Jurkat, Clone E6-1 (cell line): ENCODE measurements around the gene ITGA6.
"Not testable (repeated sequence)": the region's sequence is repeated elsewhere in the genome, so short reads cannot be mapped to it uniquely, and the experiment has no call there.

Experiments used
- DNase-seq: peaks from one replicate; pipeline ENCODE4 v3.0.0-alpha.2; 2011; ENCODE audit warnings: low read depth, low spot score
- H3K4me3 ChIP-seq: 2 replicates; pipeline ENCODE4 v1.5.1; 2011; ENCODE audit warnings: mild to moderate bottlenecking, low read length, control low read depth, moderate library complexity

The ITGA6 gene

DNA sequence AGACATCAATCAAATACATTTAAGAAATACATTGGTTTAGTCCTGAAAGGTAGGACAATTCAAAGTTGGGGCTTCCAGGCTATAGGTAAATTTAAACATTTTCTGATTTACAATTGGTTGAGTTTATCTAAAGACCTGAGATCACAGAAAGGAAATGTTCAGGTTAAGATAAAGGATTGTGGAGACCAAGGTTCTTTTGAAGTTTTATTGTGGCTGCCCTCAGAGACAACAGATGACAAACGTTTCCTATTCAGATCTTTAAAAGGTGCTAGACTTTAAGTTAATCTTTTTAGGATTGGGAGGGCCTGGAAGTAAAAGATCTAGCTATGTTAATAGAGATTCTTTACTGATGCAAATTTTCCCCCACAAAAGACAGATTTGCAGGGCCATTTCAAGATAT, 122.4 kb downstream of the ITGA6 start:
- DNase-seq: peak; percentile 87
- H3K4me3 ChIP-seq: not testable (repeated sequence)

DNA sequence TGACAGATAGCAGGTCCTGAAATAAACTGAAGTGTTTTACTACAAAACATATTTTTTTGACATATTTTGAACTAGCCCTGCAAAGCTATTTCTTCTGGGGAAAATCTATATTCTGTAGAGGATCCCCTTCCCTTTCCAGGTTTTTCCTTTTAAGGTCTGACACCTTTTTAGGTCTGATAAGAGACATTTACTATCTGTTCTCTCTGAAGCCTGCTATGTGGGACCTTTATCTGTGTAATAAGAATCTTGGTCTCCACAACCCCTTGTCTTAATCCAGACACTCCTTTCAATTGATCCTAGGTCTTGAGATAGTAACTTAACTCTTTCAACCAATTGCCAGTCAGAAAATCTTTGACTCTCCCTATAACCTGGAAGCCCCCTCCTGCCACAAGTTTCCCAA, 123.0 kb downstream of the ITGA6 start:
- no peak overlapping the region for H3K4me3 ChIP-seq
- no peak for DNase-seq

DNA sequence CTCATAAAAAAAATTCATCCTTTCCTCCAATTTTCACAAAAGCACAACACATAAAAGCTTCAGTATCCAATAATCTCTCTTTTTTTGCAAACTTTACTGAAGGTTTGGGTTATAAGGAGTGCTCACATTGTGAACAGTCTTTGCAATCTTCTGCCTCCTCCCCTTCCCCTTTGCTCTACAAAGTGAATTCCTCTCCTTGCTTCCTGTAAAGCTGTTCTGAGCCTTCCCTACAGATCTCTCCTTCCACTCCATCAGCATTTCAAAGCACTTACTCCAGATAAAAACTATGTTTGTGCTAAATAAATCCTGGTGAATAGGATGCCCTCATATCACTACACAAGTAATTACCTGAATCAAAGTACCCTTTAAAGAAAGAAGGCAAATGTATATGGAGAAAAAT, 123.9 kb downstream of the ITGA6 start:
- H3K4me3 ChIP-seq: no peak overlapping the region
- no peak for DNase-seq

DNA sequence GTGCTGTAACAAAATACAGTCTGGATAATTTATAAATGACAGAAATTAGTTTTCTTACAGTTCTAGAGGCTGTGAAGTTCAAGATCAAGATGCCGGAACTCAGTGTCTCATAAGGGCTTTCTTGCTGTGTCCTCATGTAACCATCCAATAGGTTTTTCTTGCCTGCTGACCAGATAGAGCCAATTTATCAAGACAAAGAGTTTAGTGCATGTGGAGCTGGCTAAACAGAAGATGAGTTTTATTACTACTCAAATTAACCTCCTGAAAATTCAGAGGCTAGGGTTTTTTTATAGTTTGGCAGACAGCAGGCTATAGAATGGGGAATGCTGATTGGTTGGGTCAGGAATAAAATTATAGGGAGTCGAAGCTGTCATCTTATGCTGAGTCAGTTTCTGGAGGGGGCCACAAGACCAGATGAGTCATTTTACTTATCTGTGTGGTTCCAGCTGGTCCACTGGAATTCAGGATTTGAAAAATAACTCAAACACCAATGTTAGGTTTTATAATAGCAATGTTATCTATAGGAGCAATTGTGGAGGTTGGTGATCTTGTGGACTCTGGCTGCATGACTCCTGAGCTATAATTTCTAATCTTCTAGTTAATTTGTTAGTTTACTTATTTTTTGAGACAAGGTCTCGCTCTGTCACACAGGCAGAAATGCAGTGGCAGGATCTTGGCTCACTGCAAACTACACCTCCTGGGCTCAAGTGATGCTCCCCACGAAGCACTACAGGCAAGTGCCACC, 125.3 kb downstream of the ITGA6 start:
- H3K4me3 ChIP-seq: no peak overlapping the region
- DNase-seq: no peak

DNA sequence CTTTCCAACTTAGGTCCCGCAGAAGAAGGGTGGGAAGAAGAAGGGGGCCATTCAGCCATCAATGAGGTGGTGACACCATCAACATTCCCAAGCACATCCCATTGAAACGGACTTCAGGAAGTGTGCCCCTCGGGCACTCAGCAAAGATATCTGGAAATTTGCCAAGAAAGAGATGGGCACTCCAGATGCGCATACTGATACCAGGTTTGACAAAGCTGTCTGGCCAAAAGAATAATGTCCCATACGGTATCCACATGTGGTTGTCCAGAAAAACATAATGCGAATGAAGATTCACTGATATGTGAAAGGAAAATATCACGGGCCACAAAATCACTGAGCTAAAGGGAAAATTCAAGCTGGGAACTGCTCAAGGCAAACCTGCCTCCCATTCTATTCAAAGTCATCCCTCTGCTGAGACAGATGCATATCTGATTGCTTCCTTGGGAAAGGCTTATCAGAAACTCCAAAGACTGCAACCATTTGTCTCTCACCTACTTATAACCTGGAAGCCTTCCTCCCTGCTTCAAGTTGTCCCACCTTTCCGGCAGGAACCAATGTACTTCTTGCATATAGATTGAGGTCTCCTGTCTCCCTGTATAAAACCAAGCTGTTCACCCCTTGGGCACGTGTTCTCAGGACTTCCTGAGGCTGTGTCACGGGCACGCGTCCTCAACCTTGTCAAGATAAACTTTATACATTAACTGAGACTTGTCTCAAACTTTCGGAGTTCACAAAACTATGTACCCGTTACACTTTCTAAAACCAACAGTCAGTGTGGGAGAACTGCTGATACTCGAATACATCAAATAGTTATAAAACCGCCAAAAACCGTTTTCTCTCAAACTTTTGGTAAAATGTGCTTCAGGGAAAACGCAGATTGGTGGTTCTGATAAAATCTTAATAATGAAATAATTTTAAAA, 127.2 kb downstream of the ITGA6 start:
- H3K4me3 ChIP-seq: peak overlapping the region; percentile 80
- DNase-seq: no peak

DNA sequence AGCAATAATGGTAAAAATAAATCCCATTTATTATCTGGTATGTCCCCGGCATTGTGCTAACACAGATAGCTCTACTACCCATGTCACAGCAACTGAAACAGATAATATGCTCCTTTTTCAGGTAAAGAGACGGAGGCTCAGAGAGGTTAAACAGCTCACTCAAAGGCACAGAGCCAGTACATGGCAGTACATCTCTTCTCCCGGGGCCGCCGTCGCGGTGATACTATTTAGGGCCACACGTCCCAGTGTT, 127.8 kb downstream of the ITGA6 start:
- no peak for DNase-seq

More for the DNA sequence above, 127.8 kb downstream of the ITGA6 start:
- H3K4me3 ChIP-seq: peak overlapping the region; percentile 80
